Heart left ventricle (tissue), 13 donors: Measurements from ENCODE around the gene ITGB3.

ENCODE experiments used
- CTCF ChIP-seq, 12 donors: fragments of 200-600 bp; sonication (generic) in 4 of 12; IDR thresholded peaks; one replicate each; pipeline versions ENCODE4 v1.5.0 to v1.8.0; 2018 to 2022; ENCODE audit warnings: antibody characterized with exemption in 12 of 12, mild to moderate bottlenecking in 5 of 12
- POLR2A ChIP-seq, 2 donors: fragments of 450-650 bp; IDR thresholded peaks; one replicate each; pipeline ENCODE4 v1.6.1; 2017; ENCODE audit warnings: antibody characterized with exemption in 2 of 2, mild to moderate bottlenecking in 2 of 2, moderate library complexity in 2 of 2
- donor health status: ischemic (EF 13 %, LVEDD 7.1; RV severe dilation, severe dysfunction).
- donor health status: DM: no; HTN: yes; CAD: no.
- donor health status: DM: no; HTN: no; CAD: no.
- donor health status: ischemic (EF 25% LVEDD 6.9; RV normal size, moderate dysfunction).
- donor health status: ischemic (EF 25% LVEDD 5.7; RV mildly dilated, moderate dysfunction).
- donor health status: ischemic (EF 35%, LVEDD 5.7; RV mildly dilated, moderate dysfunction).
- donor health status: nonischemic (EF 11% LVEDD 7.7; RV severe dilation, severe dysfunction).
- donor health status: DM: yes; HTN: yes; CAD: no.
- donor health status: PGD.
- donor health status: ischemic (EF 29% LVEDD 5.4; RV normal size, mild dysfunction).
- donor health status: nonischemic (EF 23%, LVEDD 6.1; RV moderate dilation, normal function).

GRCh38 chr17:47237841-47238240 lies 15.8 kb upstream of the ITGB3 start:
- TF ChIP-seq POLR2A (IDR thresholded peaks at IDR 0.05) = no peak
- TF ChIP-seq CTCF (IDR thresholded peaks at IDR 0.05) = no peak
